ENCODE data around the gene ADAMTSL3.

- TF ChIP-seq EZH2 (IDR thresholded peaks at IDR 0.05; ENCODE audit: insufficient read depth, low read length) (no peak), CTCF (IDR thresholded peaks at IDR 0.05; ENCODE audit: insufficient read depth, low read depth, low read length) (no peak)
Observed at GRCh38 chr15:83893308-83893707, 239.4 kb downstream of the ADAMTSL3 start.

Measured in astrocyte (in vitro differentiated cells and primary cell).